ENCODE data around the gene NGFR.

The NGFR gene

DNA sequence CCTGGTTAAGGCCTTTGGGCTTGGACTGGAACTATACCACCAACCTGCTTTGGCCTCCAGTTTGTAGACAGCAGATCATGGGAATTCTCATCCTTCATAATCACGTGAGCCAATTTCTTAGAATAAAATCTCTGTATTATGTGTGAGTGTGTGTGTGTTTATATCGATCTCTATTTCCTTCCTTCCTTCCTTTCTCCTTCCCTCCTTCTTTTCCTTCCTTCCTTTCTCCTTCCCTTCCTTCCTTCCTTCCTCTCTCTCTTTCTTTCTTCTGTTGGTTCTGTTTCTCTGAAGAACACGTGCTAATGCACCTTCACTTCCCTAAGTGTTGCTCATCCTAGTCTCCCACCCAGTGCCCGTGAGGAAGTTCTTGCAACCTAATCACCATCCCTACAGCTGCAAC is 44.9 kb upstream of the NGFR start:
- Histone ChIP-seq H3F3A (ENCODE audit: insufficient read depth) (no peaks in the 10 kb centered on the region), H3K36me3 (ENCODE audit: low read length) (no peaks in the 10 kb centered on the region), H2AFZ (ENCODE audit: low read depth, low read length, severe bottlenecking) (no peak overlapping the region), H3K27ac (ENCODE audit: low read depth, low read length) (no peak overlapping the region), H3K9me3 (ENCODE audit: insufficient read depth, low read length) (no peaks in the 10 kb centered on the region), H4K20me1 (ENCODE audit: low read depth, low read length) (no peaks in the 10 kb centered on the region), H3K27me3 (ENCODE audit: low read length) (no peaks in the 10 kb centered on the region), H3K79me2 (ENCODE audit: insufficient read depth, low read length) (no peaks in the 10 kb centered on the region), H3K4me3 (ENCODE audit: insufficient read depth, low read length, poor library complexity, severe bottlenecking) (no peak overlapping the region), H3K9ac (ENCODE audit: low read length) (no peak overlapping the region), H3K9me2 (replicated peaks; ENCODE audit: insufficient read depth, low read length) (no peaks in the 10 kb centered on the region), H3K4me2 (ENCODE audit: low read depth, low read length, poor library complexity, severe bottlenecking) (no peak overlapping the region)
- TF ChIP-seq CTCF (IDR thresholded peaks at IDR 0.05; ENCODE audit: insufficient read depth, low read length, poor library complexity, severe bottlenecking) (no peak), EZH2phosphoT487 (conservative IDR thresholded peaks at IDR 0.05; ENCODE audit: low read length) (no peak)

- H3K27me3 ChIP-seq (ENCODE audit: low read length): no peaks in the 10 kb centered on the region
- no peaks in the 10 kb centered on the region for H4K20me1 ChIP-seq (ENCODE audit: low read depth, low read length)
- H3F3A ChIP-seq (ENCODE audit: insufficient read depth): no peaks in the 10 kb centered on the region
- no peak for TF ChIP-seq EZH2phosphoT487 (conservative IDR thresholded peaks at IDR 0.05; ENCODE audit: low read length)
- TF ChIP-seq CTCF (IDR thresholded peaks at IDR 0.05; ENCODE audit: insufficient read depth, low read length, poor library complexity, severe bottlenecking): no peak
- H3K9me3 ChIP-seq (ENCODE audit: insufficient read depth, low read length): no peaks in the 10 kb centered on the region
- no peaks in the 10 kb centered on the region for H3K9me2 ChIP-seq (replicated peaks; ENCODE audit: insufficient read depth, low read length)
- no peak overlapping the region for H3K27ac ChIP-seq (ENCODE audit: low read depth, low read length)
- no peaks in the 10 kb centered on the region for H3K36me3 ChIP-seq (ENCODE audit: low read length)
- H3K79me2 ChIP-seq (ENCODE audit: insufficient read depth, low read length): no peaks in the 10 kb centered on the region
- H3K4me3 ChIP-seq (ENCODE audit: insufficient read depth, low read length, poor library complexity, severe bottlenecking): no peak overlapping the region
- no peak overlapping the region for H3K4me2 ChIP-seq (ENCODE audit: low read depth, low read length, poor library complexity, severe bottlenecking)
- H2AFZ ChIP-seq (ENCODE audit: low read depth, low read length, severe bottlenecking): no peak overlapping the region
- H3K9ac ChIP-seq (ENCODE audit: low read length): no peak overlapping the region
Observed at GRCh38 chr17:49450735-49451134, 44.4 kb upstream of the NGFR start.

- Histone ChIP-seq H3K36me3 (ENCODE audit: low read length) (no peaks in the 10 kb centered on the region), H3K9ac (ENCODE audit: low read length) (no peak overlapping the region), H3K9me2 (replicated peaks; ENCODE audit: insufficient read depth, low read length) (no peaks in the 10 kb centered on the region), H2AFZ (ENCODE audit: low read depth, low read length, severe bottlenecking) (no peak overlapping the region), H3K27ac (ENCODE audit: low read depth, low read length) (no peak overlapping the region), H4K20me1 (ENCODE audit: low read depth, low read length) (no peaks in the 10 kb centered on the region), H3F3A (ENCODE audit: insufficient read depth) (no peaks in the 10 kb centered on the region), H3K9me3 (ENCODE audit: insufficient read depth, low read length) (no peaks in the 10 kb centered on the region), H3K79me2 (ENCODE audit: insufficient read depth, low read length) (no peaks in the 10 kb centered on the region), H3K4me2 (ENCODE audit: low read depth, low read length, poor library complexity, severe bottlenecking) (no peak overlapping the region), H3K4me3 (ENCODE audit: insufficient read depth, low read length, poor library complexity, severe bottlenecking) (no peak overlapping the region), H3K27me3 (ENCODE audit: low read length) (no peaks in the 10 kb centered on the region)
- TF ChIP-seq EZH2phosphoT487 (conservative IDR thresholded peaks at IDR 0.05; ENCODE audit: low read length): no peak
- no peak for TF ChIP-seq CTCF (IDR thresholded peaks at IDR 0.05; ENCODE audit: insufficient read depth, low read length, poor library complexity, severe bottlenecking)
Observed at GRCh38 chr17:49452201-49452600, 42.9 kb upstream of the NGFR start.

GRCh38 chr17:49452661-49453060 is 42.4 kb upstream of the NGFR start:
- no peaks in the 10 kb centered on the region for H4K20me1 ChIP-seq (ENCODE audit: low read depth, low read length)
- H3K9ac ChIP-seq (ENCODE audit: low read length): no peak overlapping the region
- H3K27ac ChIP-seq (ENCODE audit: low read depth, low read length): no peak overlapping the region
- no peaks in the 10 kb centered on the region for H3K27me3 ChIP-seq (ENCODE audit: low read length)
- no peak overlapping the region for H3K4me2 ChIP-seq (ENCODE audit: low read depth, low read length, poor library complexity, severe bottlenecking)
- no peaks in the 10 kb centered on the region for H3K9me3 ChIP-seq (ENCODE audit: insufficient read depth, low read length)
- no peaks in the 10 kb centered on the region for H3K79me2 ChIP-seq (ENCODE audit: insufficient read depth, low read length)
- no peaks in the 10 kb centered on the region for H3K9me2 ChIP-seq (replicated peaks; ENCODE audit: insufficient read depth, low read length)
- no peak overlapping the region for H2AFZ ChIP-seq (ENCODE audit: low read depth, low read length, severe bottlenecking)
- no peaks in the 10 kb centered on the region for H3F3A ChIP-seq (ENCODE audit: insufficient read depth)
- H3K36me3 ChIP-seq (ENCODE audit: low read length): no peaks in the 10 kb centered on the region
- no peak overlapping the region for H3K4me3 ChIP-seq (ENCODE audit: insufficient read depth, low read length, poor library complexity, severe bottlenecking)
- TF ChIP-seq EZH2phosphoT487 (conservative IDR thresholded peaks at IDR 0.05; ENCODE audit: low read length): no peak
- TF ChIP-seq CTCF (IDR thresholded peaks at IDR 0.05; ENCODE audit: insufficient read depth, low read length, poor library complexity, severe bottlenecking): no peak
